GM18907 (cell line): Measurements from ENCODE around the gene ITPRIPL1.

ENCODE experiments used
- ATAC-seq: cut with Tn5 transposase; IDR thresholded peaks from one replicate; pipeline ENCODE4 v1.9.1; 2021; ENCODE audit warnings: mild to moderate bottlenecking, moderate library complexity; ENCODE audit not compliant: unreplicated experiment

The ITPRIPL1 gene

GRCh38 chr2:96353606-96354101, 28.5 kb downstream of the ITPRIPL1 start:
- ATAC-seq = no peak

- no peak for ATAC-seq
These were observed 29.4 kb downstream of the ITPRIPL1 start for GRCh38 chr2:96354492-96354891.

- ATAC-seq = no peak
These were observed 31.8 kb downstream of the ITPRIPL1 start for GRCh38 chr2:96356889-96357288.

GRCh38 chr2:96359310-96359709, 34.2 kb downstream of the ITPRIPL1 start:
- no peak for ATAC-seq

- no peak for ATAC-seq
These were observed 34.7 kb downstream of the ITPRIPL1 start for GRCh38 chr2:96359866-96360265.

- no peak for ATAC-seq
These were observed 36.6 kb downstream of the ITPRIPL1 start for GRCh38 chr2:96361751-96362150.

GRCh38 chr2:96369186-96369585, 44.1 kb downstream of the ITPRIPL1 start:
- ATAC-seq = no peak

- no peak for ATAC-seq
These were observed 49.3 kb downstream of the ITPRIPL1 start for GRCh38 chr2:96374211-96374951.
